HEK293 (cell line): ENCODE data around the gene DTL.

Source experiments
- CTCF ChIA-PET: fragments of 350-600 bp; formaldehyde crosslinking; extraction: SDS; loops from one replicate; lab custom pipeline; 2021; ENCODE audit warnings: antibody characterized with exemption; lab: Yijun Ruan, JAX
- POLR2A ChIA-PET: fragments of 300-600 bp; formaldehyde crosslinking; extraction: SDS; loops from one replicate; lab custom pipeline; 2020; ENCODE audit warnings: antibody characterized with exemption, inconsistent platforms; lab: Yijun Ruan, JAX
- H3K27ac ChIP-seq: fragments of 200-500 bp; sonication (Bioruptor generic); 2 replicates; pipeline ENCODE4 v1.5.1; 2014; ENCODE audit warnings: low read depth, low read length, control low read depth, inconsistent platforms; ENCODE audit errors: extremely low read depth
- H3K36me3 ChIP-seq, 2 experiments: fragments of 200-500 bp in 1 of 2; sonication (Bioruptor generic) in 1 of 2; 1 replicate in 1 of 2; 2 replicates in 1 of 2; pipeline ENCODE4 v1.5.1; 2014 to 2017; ENCODE audit warnings: inconsistent platforms in 2 of 2, low read length in 2 of 2; ENCODE audit not compliant: control insufficient read depth in 2 of 2, insufficient read depth in 1 of 2
- H3K4me1 ChIP-seq: fragments of 200-500 bp; sonication (Bioruptor generic); 2 replicates; pipeline ENCODE4 v1.5.1; 2014; ENCODE audit warnings: mild to moderate bottlenecking, low read length, inconsistent platforms; ENCODE audit not compliant: control insufficient read depth, insufficient read depth
- H3K4me3 ChIP-seq: 2 replicates; pipeline ENCODE4 v1.5.1; 2011; ENCODE audit warnings: low read depth, mild to moderate bottlenecking, control low read depth, low read length, moderate library complexity
- H3K9me3 ChIP-seq: fragments of 200-500 bp; sonication (Bioruptor generic); 2 replicates; pipeline ENCODE4 v1.5.1; 2014; ENCODE audit warnings: low read depth, low read length, inconsistent platforms; ENCODE audit not compliant: control insufficient read depth, insufficient read depth
- FEZF1 ChIP-seq: fragments of 450-650 bp; formaldehyde crosslinking; IDR thresholded peaks from 2 replicates; pipeline ENCODE4 v1.5.1; 2016; ENCODE audit warnings: missing biosample characterization, missing genetic modification characterization
- INSM2 ChIP-seq: fragments of 450-650 bp; formaldehyde crosslinking; IDR thresholded peaks from 2 replicates; pipeline ENCODE4 v1.5.1; 2016; ENCODE audit warnings: missing biosample characterization, missing genetic modification characterization
- KLF17 ChIP-seq: fragments of 450-650 bp; formaldehyde crosslinking; IDR thresholded peaks from 2 replicates; pipeline ENCODE4 v1.5.1; 2016; ENCODE audit warnings: missing biosample characterization, missing genetic modification characterization
- KLF8 ChIP-seq: fragments of 450-650 bp; formaldehyde crosslinking; IDR thresholded peaks from 2 replicates; pipeline ENCODE4 v1.5.1; 2016; ENCODE audit warnings: missing biosample characterization, missing genetic modification characterization
- OSR2 ChIP-seq: fragments of 450-650 bp; formaldehyde crosslinking; IDR thresholded peaks from 2 replicates; pipeline ENCODE4 v1.5.1; 2016; ENCODE audit warnings: missing biosample characterization, missing genetic modification characterization
- OVOL3 ChIP-seq: fragments of 450-650 bp; formaldehyde crosslinking; IDR thresholded peaks from 2 replicates; pipeline ENCODE4 v1.5.1; 2016; ENCODE audit warnings: missing biosample characterization, missing genetic modification characterization
- TRIM28 ChIP-seq: IDR thresholded peaks from 2 replicates; pipeline ENCODE4 v1.6.1; 2011; ENCODE audit warnings: low read length, control low read depth, borderline replicate concordance
- WT1 ChIP-seq: fragments of 450-650 bp; formaldehyde crosslinking; IDR thresholded peaks from 2 replicates; pipeline ENCODE4 v1.5.1; 2016; ENCODE audit warnings: missing biosample characterization, missing genetic modification characterization
- ZNF16 ChIP-seq: fragments of 450-650 bp; formaldehyde crosslinking; IDR thresholded peaks from 2 replicates; pipeline ENCODE4 v1.5.1; 2016; ENCODE audit warnings: low read depth, missing biosample characterization, missing genetic modification characterization
- ZNF175 ChIP-seq: fragments of 450-650 bp; formaldehyde crosslinking; IDR thresholded peaks from 2 replicates; pipeline ENCODE4 v1.5.1; 2016; ENCODE audit warnings: missing biosample characterization, missing genetic modification characterization
- ZNF324 ChIP-seq: fragments of 450-650 bp; formaldehyde crosslinking; IDR thresholded peaks from 2 replicates; pipeline ENCODE4 v1.5.1; 2016; ENCODE audit warnings: missing biosample characterization, missing genetic modification characterization
- ZNF335 ChIP-seq: fragments of 450-650 bp; formaldehyde crosslinking; conservative IDR thresholded peaks from 2 replicates; pipeline ENCODE4 v1.5.1; 2016; ENCODE audit warnings: missing biosample characterization, missing genetic modification characterization
- ZNF404 ChIP-seq: fragments of 450-650 bp; formaldehyde crosslinking; IDR thresholded peaks from 2 replicates; pipeline ENCODE4 v1.5.1; 2017; ENCODE audit warnings: missing biosample characterization, missing genetic modification characterization
- ZNF449 ChIP-seq: fragments of 450-650 bp; formaldehyde crosslinking; IDR thresholded peaks from 2 replicates; pipeline ENCODE4 v1.5.1; 2017; ENCODE audit warnings: missing biosample characterization, mild to moderate bottlenecking, missing genetic modification characterization, moderate library complexity
- ZNF529 ChIP-seq: fragments of 450-650 bp; formaldehyde crosslinking; IDR thresholded peaks from 2 replicates; pipeline ENCODE4 v1.5.1; 2017; ENCODE audit warnings: missing genetic modification characterization, missing biosample characterization; ENCODE audit not compliant: insufficient replicate concordance
- ZNF544 ChIP-seq: fragments of 450-650 bp; formaldehyde crosslinking; IDR thresholded peaks from 2 replicates; pipeline ENCODE4 v1.5.0; 2017; ENCODE audit warnings: missing biosample characterization, missing genetic modification characterization
- ZNF558 ChIP-seq: fragments of 450-650 bp; formaldehyde crosslinking; IDR thresholded peaks from 2 replicates; pipeline ENCODE4 v1.5.1; 2016; ENCODE audit warnings: missing biosample characterization, missing genetic modification characterization
- ZNF571 ChIP-seq: fragments of 450-650 bp; formaldehyde crosslinking; IDR thresholded peaks from 2 replicates; pipeline ENCODE4 v1.5.0; 2017; ENCODE audit warnings: missing biosample characterization, missing genetic modification characterization
- ZNF692 ChIP-seq: fragments of 450-650 bp; formaldehyde crosslinking; IDR thresholded peaks from 2 replicates; pipeline ENCODE4 v1.5.1; 2016; ENCODE audit warnings: missing biosample characterization, missing genetic modification characterization
- ZNF785 ChIP-seq: fragments of 450-650 bp; formaldehyde crosslinking; IDR thresholded peaks from 2 replicates; pipeline ENCODE4 v1.5.1; 2016; ENCODE audit warnings: missing biosample characterization, missing genetic modification characterization
- ZSCAN4 ChIP-seq: fragments of 450-650 bp; formaldehyde crosslinking; IDR thresholded peaks from 2 replicates; pipeline ENCODE4 v1.5.1; 2017; ENCODE audit warnings: missing biosample characterization, missing genetic modification characterization

DTL gene

GRCh38 chr1:212035123-212035834 is at the start of gene DTL, which contains the start of gene INTS7 (continued):
- TF ChIP-seq ZNF175 (tag by site-specific recombination) (no peak), WT1 (peak; percentile 60), INSM2 (tag by site-specific recombination) (peak; percentile 57)

- Histone ChIP-seq H3K27ac (no peak overlapping the region), H3K9me3 (no peaks in the 10 kb centered on the region), H3K4me1 (no peaks in the 10 kb centered on the region), H3K36me3 (peaks cover 18 to 46% of the 10 kb centered on the region in 2 experiments), H3K4me3 (no peak overlapping the region)
- no peak for TF ChIP-seq TRIM28
- no peak for TF ChIP-seq ZNF324 (tag by site-specific recombination)
- TF ChIP-seq OSR2 (tag by site-specific recombination): no peak
- no peak for TF ChIP-seq KLF17 (tag by site-specific recombination)
- TF ChIP-seq ZNF544: no peak
- TF ChIP-seq ZNF692 (tag by site-specific recombination): no peak
- no peak for TF ChIP-seq ZNF449 (tag by site-specific recombination)
- no peak for TF ChIP-seq FEZF1 (tag by site-specific recombination)
- no peak for TF ChIP-seq ZNF16 (tag by site-specific recombination)
- no peak for TF ChIP-seq OVOL3
- no peak for TF ChIP-seq ZNF404 (tag by site-specific recombination)
- TF ChIP-seq ZNF529: no peak
- no peak for TF ChIP-seq KLF8 (tag by site-specific recombination)
- no peak for TF ChIP-seq ZNF335 (tag by site-specific recombination)
- no peak for TF ChIP-seq ZNF571 (tag by site-specific recombination)
- TF ChIP-seq ZNF558 (tag by site-specific recombination): no peak
- no peak for TF ChIP-seq ZNF785 (tag by site-specific recombination)
- TF ChIP-seq ZSCAN4 (tag by site-specific recombination): no peak
- POLR2A ChIA-PET: no interaction called here
- CTCF ChIA-PET: interaction anchor here (1.0 to 1.1 kb wide), 2 partner anchors 9 to 288 kb away, joined by 3 to 4 read pairs; no protein-coding TSS in a partner anchor
Measured at GRCh38 chr1:211986628-211987254, 48.8 kb upstream of the DTL start.
